Esophagus squamous epithelium (tissue), 4 donors: ENCODE data around the gene AVL9.

Source experiments
- CTCF ChIP-seq, 6 experiments: fragments of 450-650 bp in 4 of 6; fragments of 200-600 bp in 2 of 6; sonication (generic) in 2 of 6; IDR thresholded peaks; one replicate each; pipeline ENCODE4 v1.5.1; 2016 to 2019; ENCODE audit warnings: antibody characterized with exemption in 6 of 6, mild to moderate bottlenecking in 4 of 6, moderate library complexity in 4 of 6
- POLR2A ChIP-seq, 4 donors: fragments of 450-650 bp; IDR thresholded peaks; one replicate each; pipeline ENCODE4 v1.6.1; 2017; ENCODE audit warnings: antibody characterized with exemption in 4 of 4, mild to moderate bottlenecking in 4 of 4, moderate library complexity in 3 of 4

DNA sequence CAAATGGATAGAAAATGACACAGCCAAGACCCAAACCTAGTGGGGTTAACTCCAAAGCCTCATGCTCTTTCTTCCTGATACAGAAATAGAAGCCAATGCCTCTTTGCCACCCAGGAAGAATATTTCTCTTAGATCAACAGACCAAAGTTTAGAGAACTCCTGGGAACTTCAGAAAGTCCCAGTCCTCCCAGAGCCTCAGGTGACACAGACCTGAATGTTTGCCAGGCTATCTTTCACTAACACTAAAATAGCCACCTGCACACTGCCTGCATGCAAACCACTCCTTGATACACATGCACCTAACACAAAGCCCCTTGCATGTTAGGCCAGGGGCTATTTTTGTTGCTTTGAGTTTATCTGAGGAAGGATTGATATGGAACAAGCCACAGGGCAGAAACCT is 32.8 kb upstream of the AVL9 start:
- no peak for TF ChIP-seq CTCF (IDR thresholded peaks at IDR 0.05)
- TF ChIP-seq POLR2A (IDR thresholded peaks at IDR 0.05): no peak
